H1 (cell line): ENCODE results near the gene TLR7. TPM values are rescaled to one million over a fixed set of nuclear protein-coding genes. Genes with fewer than 3 reads are reported as not detected.

Source experiments
- CTCF ChIA-PET: fragments of 300-600 bp; sonication (Branson Sonifier 250); formaldehyde crosslinking; loops from one replicate; lab custom pipeline; 2021; ENCODE audit not compliant: partially characterized antibody; lab: Charles Lee
- POLR2A ChIA-PET: fragments of 300-600 bp; sonication (Branson Sonifier 250); formaldehyde crosslinking; loops from one replicate; lab custom pipeline; 2021; ENCODE audit warnings: inconsistent platforms; ENCODE audit not compliant: partially characterized antibody; lab: Charles Lee
- DNase-seq, 2 experiments: peaks; one replicate each; pipeline versions ENCODE4 v3.0.0 to v3.0.0-alpha.2; 2010 to 2022; ENCODE audit warnings: low spot score in 2 of 2, low read depth in 1 of 2, mixed read lengths in 1 of 2
- FAIRE-seq: peaks from 2 replicates; lab custom pipeline; 2011; peaks lifted over from hg19 to GRCh38; lab: Jason Lieb, UNC
- H2AFZ ChIP-seq: 2 replicates; pipeline ENCODE4 v1.8.1; 2012; ENCODE audit warnings: low read length, inconsistent platforms
- H2AK5ac ChIP-seq: 2 replicates; pipeline ENCODE4 v1.6.1; 2013; ENCODE audit warnings: low read depth, low read length
- H2BK120ac ChIP-seq: replicated peaks from 2 replicates; pipeline ENCODE3; 2013; ENCODE audit warnings: low read depth, low read length, inconsistent platforms
- H2BK12ac ChIP-seq: 2 replicates; pipeline ENCODE4 v1.6.1; 2013; ENCODE audit warnings: low read depth, low read length
- H2BK15ac ChIP-seq: 2 replicates; pipeline ENCODE4 v1.6.1; 2013; ENCODE audit warnings: low read length
- H2BK20ac ChIP-seq: 2 replicates; pipeline ENCODE4 v1.6.1; 2013; ENCODE audit warnings: low read length
- H2BK5ac ChIP-seq: 2 replicates; pipeline ENCODE4 v1.6.1; 2013; ENCODE audit warnings: low read depth, low read length
- H3K14ac ChIP-seq: 2 replicates; pipeline ENCODE4 v1.6.1; 2013; ENCODE audit warnings: inconsistent platforms; ENCODE audit not compliant: insufficient read length
- H3K18ac ChIP-seq: 2 replicates; pipeline ENCODE4 v1.6.1; 2013; ENCODE audit warnings: low read length; ENCODE audit errors: extremely low read depth
- H3K23ac ChIP-seq: 2 replicates; pipeline ENCODE4 v1.6.1; 2013; ENCODE audit warnings: inconsistent platforms; ENCODE audit not compliant: insufficient read length
- H3K23me2 ChIP-seq: 2 replicates; pipeline ENCODE4 v1.6.1; 2013; ENCODE audit warnings: low read depth, low read length
- H3K27ac ChIP-seq: 2 replicates; pipeline ENCODE4 v1.6.1; 2011; ENCODE audit warnings: low read depth, low read length, inconsistent platforms
- H3K27me3 ChIP-seq, 4 experiments: replicated peaks in 1 of 4; 1 replicate in 1 of 4; 2 replicates in 3 of 4; pipeline versions ENCODE4 v1.6.1 to v1.8.1; 2011 to 2013; ENCODE audit warnings: low read length in 3 of 4, mild to moderate bottlenecking in 3 of 4, inconsistent platforms in 2 of 4, mixed read lengths in 2 of 4, moderate library complexity in 1 of 4; ENCODE audit not compliant: control insufficient read depth in 3 of 4, insufficient read depth in 3 of 4; ENCODE audit errors: extremely low read depth in 1 of 4
- H3K36me3 ChIP-seq, 4 experiments: 2 replicates each; pipeline versions ENCODE4 v1.6.1 to v1.8.1; 2011 to 2013; ENCODE audit warnings: mild to moderate bottlenecking in 4 of 4, low read length in 3 of 4, moderate library complexity in 2 of 4, control low read depth in 1 of 4, inconsistent platforms in 1 of 4; ENCODE audit not compliant: insufficient read depth in 4 of 4, control insufficient read depth in 2 of 4
- H3K4ac ChIP-seq: replicated peaks from 2 replicates; pipeline ENCODE3; 2013; ENCODE audit warnings: low read length, low read depth, mixed read lengths, inconsistent platforms; ENCODE audit not compliant: insufficient read length
- H3K4me1 ChIP-seq, 4 experiments: replicated peaks in 1 of 4; 1 replicate in 1 of 4; 2 replicates in 3 of 4; pipeline versions ENCODE4 v1.6.1 to v1.8.1; 2011 to 2013; ENCODE audit warnings: low read length in 3 of 4, inconsistent platforms in 2 of 4, mixed read lengths in 1 of 4; ENCODE audit not compliant: insufficient read depth in 4 of 4, control insufficient read depth in 3 of 4
- H3K4me2 ChIP-seq, 2 experiments: 2 replicates each; pipeline versions ENCODE4 v1.6.1 to v1.8.1; 2011 to 2013; ENCODE audit warnings: low read depth in 2 of 2, low read length in 2 of 2, control low read depth in 1 of 2, inconsistent platforms in 1 of 2, mild to moderate bottlenecking in 1 of 2; ENCODE audit not compliant: insufficient read depth in 1 of 2
- H3K4me3 ChIP-seq, 4 experiments: fragments of 200-600, 300-600 bp in 1 of 4; sonication (generic), shearing (Covaris generic), sonication (Bioruptor Twin) in 1 of 4; 2 replicates each; pipeline versions ENCODE4 v1.5.1 to v1.8.1; 2011 to 2016; ENCODE audit warnings: low read length in 4 of 4, low read depth in 3 of 4, control low read depth in 2 of 4, inconsistent platforms in 2 of 4, mild to moderate bottlenecking in 2 of 4, mixed read lengths in 1 of 4, moderate library complexity in 1 of 4; ENCODE audit not compliant: insufficient read depth in 2 of 4; ENCODE audit errors: extremely low read depth in 1 of 4
- H3K56ac ChIP-seq: replicated peaks from 2 replicates; pipeline ENCODE3; 2013; ENCODE audit warnings: low read depth, mild to moderate bottlenecking, mixed read lengths, low read length, inconsistent platforms; ENCODE audit not compliant: insufficient read length
- H3K79me1 ChIP-seq: 2 replicates; pipeline ENCODE4 v1.6.1; 2013; ENCODE audit warnings: low read depth, low read length, control low read depth
- H3K79me2 ChIP-seq, 2 experiments: 2 replicates each; pipeline versions ENCODE4 v1.6.1 to v1.8.1; 2012 to 2013; ENCODE audit warnings: low read length in 2 of 2, mild to moderate bottlenecking in 2 of 2, inconsistent platforms in 1 of 2; ENCODE audit not compliant: insufficient read depth in 2 of 2, control insufficient read depth in 1 of 2
- H3K9ac ChIP-seq, 4 experiments: replicated peaks in 1 of 4; 1 replicate in 1 of 4; 2 replicates in 3 of 4; pipeline versions ENCODE4 v1.6.1 to v1.8.1; 2011 to 2013; ENCODE audit warnings: low read depth in 3 of 4, low read length in 3 of 4, control low read depth in 2 of 4, mild to moderate bottlenecking in 2 of 4, moderate library complexity in 2 of 4, inconsistent platforms in 1 of 4; ENCODE audit errors: extremely low read depth in 1 of 4
- H3K9me3 ChIP-seq, 2 experiments: 2 replicates each; pipeline versions ENCODE4 v1.6.1 to v1.8.1; 2012 to 2013; ENCODE audit warnings: mild to moderate bottlenecking in 2 of 2, moderate library complexity in 2 of 2, control low read depth in 1 of 2, inconsistent platforms in 1 of 2, low read depth in 1 of 2, low read length in 1 of 2, mixed read lengths in 1 of 2; ENCODE audit not compliant: insufficient read depth in 2 of 2
- H4K20me1 ChIP-seq, 2 experiments: replicated peaks in 1 of 2; 2 replicates each; pipeline versions ENCODE3 to v1.8.1; 2011 to 2013; ENCODE audit warnings: inconsistent platforms in 2 of 2, low read length in 2 of 2, mild to moderate bottlenecking in 1 of 2; ENCODE audit not compliant: insufficient read depth in 2 of 2, control insufficient read depth in 1 of 2
- H4K5ac ChIP-seq: 2 replicates; pipeline ENCODE4 v1.6.1; 2013; ENCODE audit warnings: low read length, low read depth, mixed read lengths, inconsistent platforms; ENCODE audit not compliant: insufficient read length
- H4K8ac ChIP-seq: 2 replicates; pipeline ENCODE4 v1.8.0; 2013; ENCODE audit warnings: mild to moderate bottlenecking, moderate library complexity, low read length, inconsistent platforms; ENCODE audit not compliant: insufficient read depth; ENCODE audit errors: extremely low read depth
- H4K91ac ChIP-seq: replicated peaks from 2 replicates; pipeline ENCODE3; 2013; ENCODE audit warnings: low read length, mixed read lengths, inconsistent platforms; ENCODE audit not compliant: insufficient read length
- JUN ChIP-seq: IDR thresholded peaks from 2 replicates; pipeline ENCODE4 v1.6.1; 2011; ENCODE audit warnings: low read depth, mild to moderate bottlenecking, improper control_type of control experiment, low read length
- WGBS, 2 experiments: shearing (Covaris generic) in 1 of 2; methylation state at CpG; one replicate each; pipeline versions ENCODE4 v1.1.6 to v1.1.7; 2013 to 2015; ENCODE audit warnings: low lambda C conversion rate in 2 of 2, mixed read lengths in 2 of 2, inconsistent platforms in 1 of 2, low coverage in 1 of 2, missing lambda C conversion rate in 1 of 2; ENCODE audit not compliant: insufficient replicate concordance in 2 of 2, insufficient coverage in 1 of 2, insufficient read length in 1 of 2; ENCODE audit errors: extremely low coverage in 1 of 2, missing lambda C conversion rate in 1 of 2; 5-methylcytosine and 5-hydroxymethylcytosine counted together
- polyA plus RNA-seq, 7 experiments: library from polyadenylated mRNA; depleted of rRNA in 3 of 7; stranded (reverse) in 5 of 7; unstranded in 2 of 7; fragments of >200 nt in 5 of 7; fragments of 200-250 nt in 2 of 7; gene quantifications; 1 replicate in 5 of 7; 2 replicates in 1 of 7; 4 replicates in 1 of 7; pipeline versions ENCODE4 v1.2.1 to v1.2.3, GENCODE V29; 2011 to 2013; ENCODE audit warnings: missing spikeins in 2 of 7, mixed read lengths in 2 of 7
- total RNA-seq: library from RNA; stranded (reverse); fragmentation: NEBNext Ultra II Directional; extraction: Animal tissue kit (Norgen Biotek cat#: 25700); gene quantifications from 2 replicates; pipeline ENCODE4 v1.2.1, GENCODE V29; 2021

The TLR7 gene
- total and polyA plus RNA-seq, 2 of the 8 experiments (the other 6 are each of a cell fraction or from before 2014, with no cell fraction given) = 0.02 TPM; not detected in 1

DNA sequence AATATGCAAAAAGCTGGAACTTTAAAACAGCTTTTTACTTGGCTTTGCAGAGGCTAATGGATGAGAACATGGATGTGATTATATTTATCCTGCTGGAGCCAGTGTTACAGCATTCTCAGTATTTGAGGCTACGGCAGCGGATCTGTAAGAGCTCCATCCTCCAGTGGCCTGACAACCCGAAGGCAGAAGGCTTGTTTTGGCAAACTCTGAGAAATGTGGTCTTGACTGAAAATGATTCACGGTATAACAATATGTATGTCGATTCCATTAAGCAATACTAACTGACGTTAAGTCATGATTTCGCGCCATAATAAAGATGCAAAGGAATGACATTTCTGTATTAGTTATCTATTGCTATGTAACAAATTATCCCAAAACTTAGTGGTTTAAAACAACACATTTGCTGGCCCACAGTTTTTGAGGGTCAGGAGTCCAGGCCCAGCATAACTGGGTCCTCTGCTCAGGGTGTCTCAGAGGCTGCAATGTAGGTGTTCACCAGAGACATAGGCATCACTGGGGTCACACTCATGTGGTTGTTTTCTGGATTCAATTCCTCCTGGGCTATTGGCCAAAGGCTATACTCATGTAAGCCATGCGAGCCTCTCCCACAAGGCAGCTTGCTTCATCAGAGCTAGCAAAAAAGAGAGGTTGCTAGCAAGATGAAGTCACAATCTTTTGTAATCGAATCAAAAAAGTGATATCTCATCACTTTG lies 55.2 kb downstream of the TLR7 start:
- no peaks in the 10 kb centered on the region for H3K79me1 ChIP-seq
- ChIA-PET CTCF (no interaction called here), POLR2A (no interaction called here)
- H4K5ac ChIP-seq = no peak overlapping the region
- H3K4me2 ChIP-seq = no peak overlapping the region
- H4K20me1 ChIP-seq = no peaks in the 10 kb centered on the region
- no peaks in the 10 kb centered on the region for H3K27me3 ChIP-seq
- no peak overlapping the region for H3K14ac ChIP-seq
- H4K91ac ChIP-seq = no peak overlapping the region
- H3K36me3 ChIP-seq = no peaks in the 10 kb centered on the region
- H2BK20ac ChIP-seq = no peak overlapping the region
- H3K79me2 ChIP-seq = no peaks in the 10 kb centered on the region
- H2AFZ ChIP-seq = no peak overlapping the region
- H2BK15ac ChIP-seq = no peak overlapping the region; the same call in 1 of the 2 replicates
- no peak overlapping the region for H2BK12ac ChIP-seq
- H3K27ac ChIP-seq = no peak overlapping the region
- no peak for DNase-seq
- H2AK5ac ChIP-seq = no peak overlapping the region
- no peaks in the 10 kb centered on the region for H3K4me1 ChIP-seq
- no peak overlapping the region for H4K8ac ChIP-seq
- 99% methylated on average over 8 of the region's 10 CpGs; no CpG with 5 or more reads in 1 of the 2 experiments for WGBS, 2 experiments
- no peak for TF ChIP-seq JUN
- H3K4me3 ChIP-seq = no peak overlapping the region
- no peak overlapping the region for H3K9ac ChIP-seq
- no peak overlapping the region for H3K56ac ChIP-seq
- no peaks in the 10 kb centered on the region for H3K23me2 ChIP-seq
- no peak for FAIRE-seq
- no peak overlapping the region for H2BK5ac ChIP-seq
- H3K18ac ChIP-seq = no peak overlapping the region
- H2BK120ac ChIP-seq = no peak overlapping the region
- no peaks in the 10 kb centered on the region for H3K9me3 ChIP-seq
- H3K23ac ChIP-seq = no peak overlapping the region
- H3K4ac ChIP-seq = no peak overlapping the region
